SK-N-SH treated with all-trans-retinoic acid at 6 μM for 48 hours (cell line): ENCODE results near the gene THSD1.
"Not testable (repeated sequence)": the region's sequence is repeated elsewhere in the genome, so short reads cannot be mapped to it uniquely, and the experiment has no call there.

Experiments
- ATAC-seq: fragments of 200-7000 bp; cut with Tn5 transposase; 3 replicates; pipeline ENCODE4 v1.9.1; 2020; ENCODE audit warnings: mild to moderate bottlenecking, moderate library complexity
- BACH2 ChIP-seq: fragments of 250-450 bp; sonication (Bioruptor Pico); IDR thresholded peaks from 2 replicates; pipeline ENCODE4 v1.9.0; 2021; ENCODE audit warnings: mild to moderate bottlenecking, borderline replicate concordance
- CSDC2 ChIP-seq: fragments of 250-450 bp; sonication (Bioruptor Pico); IDR thresholded peaks from 2 replicates; pipeline ENCODE4 v1.5.0; 2020; ENCODE audit warnings: mild to moderate bottlenecking, moderate library complexity
- ESRRG ChIP-seq: fragments of 250-450 bp; sonication (Bioruptor Pico); IDR thresholded peaks from 2 replicates; pipeline ENCODE4 v1.6.1; 2021; ENCODE audit warnings: mild to moderate bottlenecking
- GLIS3 ChIP-seq: fragments of 250-450 bp; sonication (Bioruptor Pico); IDR thresholded peaks from 2 replicates; pipeline ENCODE4 v1.5.0; 2020; ENCODE audit warnings: mild to moderate bottlenecking, moderate library complexity
- ISL1 ChIP-seq: fragments of 250-450 bp; sonication (Bioruptor Pico); IDR thresholded peaks from 2 replicates; pipeline ENCODE4 v2.1.2; 2022; ENCODE audit warnings: mild to moderate bottlenecking, moderate library complexity
- OSR1 ChIP-seq: fragments of 250-450 bp; sonication (Bioruptor Pico); IDR thresholded peaks from 2 replicates; pipeline ENCODE4 v1.8.0; 2022; ENCODE audit warnings: moderate library complexity, mild to moderate bottlenecking, inconsistent platforms
- PATZ1 ChIP-seq: fragments of 250-450 bp; sonication (Bioruptor Pico); IDR thresholded peaks from 2 replicates; pipeline ENCODE4 v1.8.0; 2020; ENCODE audit warnings: mild to moderate bottlenecking, moderate library complexity, borderline replicate concordance
- PPARA ChIP-seq: fragments of 250-450 bp; sonication (Bioruptor Pico); IDR thresholded peaks from 2 replicates; pipeline ENCODE4 v1.5.0; 2020; ENCODE audit warnings: mild to moderate bottlenecking, borderline replicate concordance
- RARB ChIP-seq: fragments of 250-450 bp; sonication (Bioruptor Pico); IDR thresholded peaks from 2 replicates; pipeline ENCODE4 v1.8.0; 2021; ENCODE audit warnings: mild to moderate bottlenecking, moderate library complexity
- SNAI2 ChIP-seq: fragments of 250-450 bp; sonication (Bioruptor Pico); IDR thresholded peaks from 2 replicates; pipeline ENCODE4 v1.5.0; 2020; ENCODE audit warnings: mild to moderate bottlenecking, moderate library complexity
- TCF4 ChIP-seq: fragments of 250-450 bp; sonication (Bioruptor Pico); IDR thresholded peaks from 2 replicates; pipeline ENCODE4 v1.8.0; 2021; ENCODE audit warnings: mild to moderate bottlenecking, moderate library complexity, borderline replicate concordance
- TOX ChIP-seq: fragments of 250-450 bp; sonication (Bioruptor Pico); IDR thresholded peaks from 2 replicates; pipeline ENCODE4 v1.8.0; 2021; ENCODE audit warnings: mild to moderate bottlenecking, moderate library complexity, borderline replicate concordance
- ZC3H10 ChIP-seq: fragments of 250-450 bp; sonication (Bioruptor Pico); IDR thresholded peaks from 2 replicates; pipeline ENCODE4 v1.5.1; 2021; ENCODE audit warnings: mild to moderate bottlenecking, moderate library complexity
- ZNF565 ChIP-seq: fragments of 450-650 bp; formaldehyde crosslinking; conservative IDR thresholded peaks from 2 replicates; pipeline ENCODE4 v1.5.0; 2020; ENCODE audit warnings: low read depth, mild to moderate bottlenecking, moderate library complexity
- ZNF8 ChIP-seq: fragments of 450-650 bp; formaldehyde crosslinking; IDR thresholded peaks from 2 replicates; pipeline ENCODE4 v1.5.0; 2020; ENCODE audit warnings: mild to moderate bottlenecking, moderate library complexity
- TF ChIP-seq, protein P1 (sequence below): fragments of 250-450 bp; sonication (Bioruptor Pico); IDR thresholded peaks from 2 replicates; pipeline ENCODE4 v1.5.1; 2021; ENCODE audit warnings: mild to moderate bottlenecking, moderate library complexity
- TF ChIP-seq, protein P2 (sequence below): fragments of 250-450 bp; sonication (Bioruptor Pico); IDR thresholded peaks from 2 replicates; pipeline ENCODE4 v1.8.0; 2021; ENCODE audit warnings: low read depth, mild to moderate bottlenecking, moderate library complexity, borderline replicate concordance
- TF ChIP-seq, protein P3 (sequence below): fragments of 250-450 bp; sonication (Bioruptor Pico); IDR thresholded peaks from 2 replicates; pipeline ENCODE4 v1.5.0; 2020; ENCODE audit warnings: mild to moderate bottlenecking, moderate library complexity

THSD1 gene

GRCh38 chr13:52374389-52374788, 31.6 kb downstream of the THSD1 start:
- TF ChIP-seq ZNF565 (CRISPR knock-in tag), result no peak
- TF ChIP-seq ZNF8 (CRISPR knock-in tag), result no peak
- no peak for TF ChIP-seq GLIS3 (CRISPR knock-in tag)
- TF ChIP-seq TOX, result no peak
- TF ChIP-seq OSR1 (CRISPR knock-in tag), result no peak
- no peak for TF ChIP-seq ESRRG (CRISPR knock-in tag)
- no peak for TF ChIP-seq BACH2 (CRISPR knock-in tag)
- TF ChIP-seq, protein P1, sequence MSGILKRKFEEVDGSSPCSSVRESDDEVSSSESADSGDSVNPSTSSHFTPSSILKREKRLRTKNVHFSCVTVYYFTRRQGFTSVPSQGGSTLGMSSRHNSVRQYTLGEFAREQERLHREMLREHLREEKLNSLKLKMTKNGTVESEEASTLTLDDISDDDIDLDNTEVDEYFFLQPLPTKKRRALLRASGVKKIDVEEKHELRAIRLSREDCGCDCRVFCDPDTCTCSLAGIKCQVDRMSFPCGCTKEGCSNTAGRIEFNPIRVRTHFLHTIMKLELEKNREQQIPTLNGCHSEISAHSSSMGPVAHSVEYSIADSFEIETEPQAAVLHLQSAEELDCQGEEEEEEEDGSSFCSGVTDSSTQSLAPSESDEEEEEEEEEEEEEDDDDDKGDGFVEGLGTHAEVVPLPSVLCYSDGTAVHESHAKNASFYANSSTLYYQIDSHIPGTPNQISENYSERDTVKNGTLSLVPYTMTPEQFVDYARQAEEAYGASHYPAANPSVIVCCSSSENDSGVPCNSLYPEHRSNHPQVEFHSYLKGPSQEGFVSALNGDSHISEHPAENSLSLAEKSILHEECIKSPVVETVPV, result no peak
- TF ChIP-seq, protein P2, sequence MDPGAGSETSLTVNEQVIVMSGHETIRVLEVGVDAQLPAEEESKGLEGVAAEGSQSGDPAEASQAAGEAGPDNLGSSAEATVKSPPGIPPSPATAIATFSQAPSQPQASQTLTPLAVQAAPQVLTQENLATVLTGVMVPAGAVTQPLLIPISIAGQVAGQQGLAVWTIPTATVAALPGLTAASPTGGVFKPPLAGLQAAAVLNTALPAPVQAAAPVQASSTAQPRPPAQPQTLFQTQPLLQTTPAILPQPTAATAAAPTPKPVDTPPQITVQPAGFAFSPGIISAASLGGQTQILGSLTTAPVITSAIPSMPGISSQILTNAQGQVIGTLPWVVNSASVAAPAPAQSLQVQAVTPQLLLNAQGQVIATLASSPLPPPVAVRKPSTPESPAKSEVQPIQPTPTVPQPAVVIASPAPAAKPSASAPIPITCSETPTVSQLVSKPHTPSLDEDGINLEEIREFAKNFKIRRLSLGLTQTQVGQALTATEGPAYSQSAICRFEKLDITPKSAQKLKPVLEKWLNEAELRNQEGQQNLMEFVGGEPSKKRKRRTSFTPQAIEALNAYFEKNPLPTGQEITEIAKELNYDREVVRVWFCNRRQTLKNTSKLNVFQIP, result no peak
- no peak for TF ChIP-seq PPARA
- TF ChIP-seq SNAI2 (CRISPR knock-in tag), result no peak
- TF ChIP-seq, protein P3, sequence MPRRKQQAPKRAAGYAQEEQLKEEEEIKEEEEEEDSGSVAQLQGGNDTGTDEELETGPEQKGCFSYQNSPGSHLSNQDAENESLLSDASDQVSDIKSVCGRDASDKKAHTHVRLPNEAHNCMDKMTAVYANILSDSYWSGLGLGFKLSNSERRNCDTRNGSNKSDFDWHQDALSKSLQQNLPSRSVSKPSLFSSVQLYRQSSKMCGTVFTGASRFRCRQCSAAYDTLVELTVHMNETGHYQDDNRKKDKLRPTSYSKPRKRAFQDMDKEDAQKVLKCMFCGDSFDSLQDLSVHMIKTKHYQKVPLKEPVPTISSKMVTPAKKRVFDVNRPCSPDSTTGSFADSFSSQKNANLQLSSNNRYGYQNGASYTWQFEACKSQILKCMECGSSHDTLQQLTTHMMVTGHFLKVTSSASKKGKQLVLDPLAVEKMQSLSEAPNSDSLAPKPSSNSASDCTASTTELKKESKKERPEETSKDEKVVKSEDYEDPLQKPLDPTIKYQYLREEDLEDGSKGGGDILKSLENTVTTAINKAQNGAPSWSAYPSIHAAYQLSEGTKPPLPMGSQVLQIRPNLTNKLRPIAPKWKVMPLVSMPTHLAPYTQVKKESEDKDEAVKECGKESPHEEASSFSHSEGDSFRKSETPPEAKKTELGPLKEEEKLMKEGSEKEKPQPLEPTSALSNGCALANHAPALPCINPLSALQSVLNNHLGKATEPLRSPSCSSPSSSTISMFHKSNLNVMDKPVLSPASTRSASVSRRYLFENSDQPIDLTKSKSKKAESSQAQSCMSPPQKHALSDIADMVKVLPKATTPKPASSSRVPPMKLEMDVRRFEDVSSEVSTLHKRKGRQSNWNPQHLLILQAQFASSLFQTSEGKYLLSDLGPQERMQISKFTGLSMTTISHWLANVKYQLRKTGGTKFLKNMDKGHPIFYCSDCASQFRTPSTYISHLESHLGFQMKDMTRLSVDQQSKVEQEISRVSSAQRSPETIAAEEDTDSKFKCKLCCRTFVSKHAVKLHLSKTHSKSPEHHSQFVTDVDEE (CRISPR knock-in tag), result no peak
- TF ChIP-seq TCF4 (CRISPR knock-in tag), result no peak
- TF ChIP-seq, all 23 proteins: peak for 0
- ATAC-seq, result no peak

DNA sequence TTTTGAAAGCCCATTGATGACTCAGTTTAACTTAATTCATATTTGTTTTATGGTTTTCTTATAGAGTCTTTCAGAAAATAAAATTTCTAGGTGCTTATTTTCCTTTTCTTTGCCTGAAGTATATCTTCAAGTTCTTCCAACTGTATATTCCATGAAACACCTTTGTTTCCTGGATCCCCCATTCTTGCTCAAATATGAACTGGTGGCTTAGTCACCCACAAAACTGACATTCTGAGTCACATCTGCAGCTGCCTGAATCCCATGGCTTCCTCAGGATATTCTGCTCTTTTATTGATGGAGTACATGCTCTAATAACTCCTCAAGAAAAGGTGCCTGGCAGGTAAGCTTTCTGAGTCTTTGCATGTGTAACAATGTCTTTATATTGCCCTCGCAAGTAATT, 32.7 kb downstream of the THSD1 start:
- not testable (repeated sequence) for ATAC-seq

DNA sequence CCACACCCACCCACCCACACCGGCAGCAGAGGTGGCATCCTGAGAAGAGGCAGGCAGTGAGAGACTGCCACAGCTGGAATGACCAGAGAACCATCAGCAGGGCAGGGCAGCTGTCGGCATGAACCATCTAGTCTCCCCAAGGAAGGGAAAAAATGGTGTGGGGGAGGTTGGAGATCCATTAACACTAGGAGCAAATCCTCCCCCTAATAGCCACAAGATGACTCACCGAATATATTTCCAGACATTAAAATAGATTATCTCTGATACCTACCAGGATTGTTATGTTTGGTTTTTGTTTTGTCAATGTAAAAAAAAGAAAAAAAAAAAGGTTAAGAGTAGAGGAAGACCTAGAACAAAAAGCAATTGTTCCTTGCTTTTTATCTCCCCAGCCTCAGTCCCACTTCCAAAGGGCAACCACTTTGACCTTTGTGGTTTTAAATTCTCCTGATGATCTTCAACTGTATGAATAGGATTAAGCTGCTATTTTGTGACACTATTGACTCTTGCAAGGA, 34.2 kb downstream of the THSD1 start:
- peak; percentile 89 for ATAC-seq

DNA sequence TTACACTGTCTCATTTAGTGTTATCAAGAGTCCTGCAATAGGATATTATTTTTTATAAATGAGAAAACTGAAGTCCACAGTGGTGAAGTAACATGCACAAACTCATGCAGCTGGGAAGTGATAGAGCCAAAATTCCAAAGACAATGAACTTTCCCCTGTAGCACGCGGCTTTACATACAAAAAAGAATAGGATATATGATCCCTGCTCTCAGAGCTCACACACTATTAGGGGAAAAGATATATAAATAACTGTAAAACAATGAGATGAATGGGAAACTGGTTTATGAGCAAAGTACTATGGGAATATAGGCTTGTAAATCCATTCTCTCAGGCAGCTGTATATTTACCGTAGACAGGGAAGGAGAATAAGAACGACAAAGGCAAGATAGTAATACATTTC, 39.7 kb downstream of the THSD1 start:
- ATAC-seq, result no peak
- TF ChIP-seq GLIS3 (CRISPR knock-in tag) (no peak), CSDC2 (CRISPR knock-in tag) (no peak), ISL1 (CRISPR knock-in tag) (no peak), TCF4 (CRISPR knock-in tag) (no peak), RARB (CRISPR knock-in tag) (no peak), ZC3H10 (CRISPR knock-in tag) (no peak), PATZ1 (CRISPR knock-in tag) (no peak), ESRRG (CRISPR knock-in tag) (no peak)
- TF ChIP-seq, protein P1, result no peak
- TF ChIP-seq, protein P2, result no peak

More for the DNA sequence above, 34.2 kb downstream of the THSD1 start:
- TF ChIP-seq PPARA, result no peak
- peak; percentile 21; the same call in 1 of the 2 replicates for TF ChIP-seq ISL1 (CRISPR knock-in tag)
- no peak for TF ChIP-seq TCF4 (CRISPR knock-in tag)
- TF ChIP-seq PATZ1 (CRISPR knock-in tag), result peak; percentile 39; the same call in 1 of the 2 replicates
- TF ChIP-seq ZC3H10 (CRISPR knock-in tag), result 0 out of 2 replicates have a peak, but pooled peaks have one; percentile 24

DNA sequence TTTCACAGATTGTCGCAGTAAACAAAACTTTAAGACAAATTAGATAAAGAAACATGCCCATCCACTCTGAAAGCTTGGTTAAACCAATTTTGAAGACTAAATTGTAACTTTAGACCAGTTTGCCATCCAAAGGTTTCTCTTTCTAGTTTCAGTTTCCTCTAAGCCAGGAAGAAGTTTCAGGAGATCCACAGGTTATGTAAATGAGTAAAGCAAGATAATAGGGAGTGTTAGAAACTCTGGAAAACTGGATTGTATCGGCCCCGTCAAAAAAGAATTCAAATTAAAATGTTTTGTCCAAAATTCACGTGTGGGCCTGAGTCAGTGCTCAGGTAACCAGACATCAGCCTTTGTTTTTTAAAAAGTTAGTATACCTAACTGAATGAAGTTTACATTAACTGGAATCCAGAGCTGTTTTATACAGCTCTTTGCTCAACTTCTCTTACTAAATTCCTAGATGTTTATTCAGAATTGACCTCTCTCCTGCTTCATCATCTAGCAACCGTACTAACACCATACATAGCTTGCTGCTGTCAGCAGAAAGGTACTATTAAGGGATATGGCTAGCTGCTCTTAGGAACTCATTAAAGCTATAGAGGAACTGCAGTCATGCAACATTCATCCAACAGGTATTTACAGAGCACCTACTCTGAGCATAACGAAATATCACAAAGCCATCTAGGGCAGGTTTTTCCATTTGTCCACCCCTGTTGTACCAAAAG, 43.6 kb downstream of the THSD1 start:
- not testable (repeated sequence) for ATAC-seq
